Stimulated activated CD4-positive, alpha-beta T cell treated with anti-CD3 and anti-CD28 coated beads, Interleukin-4, amount 100 ng/mL, for 48 hours (primary cell): ENCODE results near the gene TBL1X.
"Not testable (repeated sequence)": the region's sequence is repeated elsewhere in the genome, so short reads cannot be mapped to it uniquely, and the experiment has no call there.

Experiments
- DNase-seq, 2 donors: peaks; one replicate each; pipeline ENCODE4 v3.0.0-alpha.2; 2020; ENCODE audit warnings: low read depth in 2 of 2

TBL1X gene

DNA sequence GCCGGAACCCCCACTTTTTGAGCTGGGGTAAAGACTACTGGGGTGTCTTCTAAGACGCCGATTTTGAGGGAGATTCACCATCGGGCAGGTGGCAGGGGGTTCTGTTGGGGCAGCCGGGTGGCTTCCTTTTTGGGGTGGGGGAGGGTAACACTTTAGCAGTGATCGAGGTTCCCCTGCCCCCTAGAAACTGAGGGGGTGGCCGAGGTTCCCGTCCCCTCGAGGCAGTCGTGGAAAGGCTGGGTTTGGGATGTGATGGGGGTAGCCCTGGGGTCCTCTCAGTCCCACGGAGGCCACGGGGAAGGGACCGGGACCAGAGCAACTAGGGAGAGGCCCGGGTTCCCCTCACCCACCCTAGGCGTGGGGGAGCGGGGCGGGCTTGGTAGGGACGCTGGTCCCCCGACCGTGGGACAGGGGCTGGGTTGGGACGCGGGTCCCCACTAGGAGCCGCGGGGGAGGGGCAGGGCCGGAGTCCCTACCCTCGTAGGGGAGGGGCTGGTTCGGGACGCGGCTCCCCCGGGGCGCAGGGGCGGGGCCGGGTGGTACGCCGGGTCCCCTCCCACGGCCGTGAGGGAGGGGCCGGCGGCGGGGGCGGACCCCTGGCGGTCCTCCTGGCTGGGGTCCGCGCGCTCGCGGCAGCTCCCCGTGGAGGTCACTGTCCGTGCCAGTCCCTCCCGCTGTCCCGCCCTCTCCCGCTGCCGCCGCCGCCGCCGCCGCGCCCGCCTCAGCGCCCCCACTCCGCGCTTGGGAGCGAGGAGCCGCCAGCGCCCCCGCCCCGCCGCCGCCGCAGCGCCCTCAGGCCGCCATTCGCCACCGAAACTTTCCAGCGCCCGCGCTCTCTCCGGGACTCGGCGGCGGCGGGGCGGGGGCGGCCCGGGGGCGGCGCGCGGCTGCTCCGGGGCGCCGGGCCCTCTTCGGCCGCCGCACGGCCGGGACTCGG, at the start of gene TBL1X:
Gene TBL1X, plus strand, starts transcription at position 624 of the 937 bp plus-strand sequence. CDS start 188,529 bp downstream, outside the sequence.
- DNase-seq, result peak in 1 of 2 donors; percentile 35

DNA sequence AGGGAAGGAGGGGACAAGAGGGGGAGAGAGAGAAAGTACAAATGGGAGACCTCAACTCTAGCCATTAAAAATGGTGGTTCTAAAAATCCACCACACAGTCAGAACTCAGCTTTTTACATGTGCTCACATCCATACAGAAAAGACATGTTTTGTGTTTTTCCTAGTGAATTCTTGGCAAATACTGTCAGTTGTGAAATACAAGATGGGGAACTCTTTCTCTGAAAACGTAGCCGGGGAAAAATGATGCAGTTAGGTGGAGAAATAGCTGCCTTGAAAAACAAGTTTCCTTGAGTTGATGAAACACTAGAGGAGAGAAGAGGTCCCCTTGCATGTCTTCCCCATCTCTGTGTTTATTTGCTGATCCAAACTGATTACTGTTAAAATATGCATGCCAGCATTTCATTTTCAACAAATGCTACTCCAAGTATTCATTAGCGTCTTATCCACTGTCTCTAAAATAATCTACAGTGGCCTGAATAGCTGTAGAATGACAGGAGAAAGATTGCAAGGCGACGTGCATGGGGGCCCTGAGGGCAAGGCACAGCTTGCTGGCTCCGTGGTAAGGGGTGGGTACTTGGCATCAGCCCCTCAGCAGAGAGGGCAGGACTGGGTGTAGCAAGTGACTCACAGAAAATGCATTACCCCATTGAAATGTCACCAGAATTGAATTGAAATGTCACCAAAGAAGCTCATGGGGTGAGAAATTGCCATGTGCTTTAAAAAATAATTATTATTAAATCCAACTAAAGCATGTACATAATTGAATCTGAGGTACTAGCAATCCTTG, 48.1 kb upstream of the TBL1X start:
- no peak for DNase-seq

DNA sequence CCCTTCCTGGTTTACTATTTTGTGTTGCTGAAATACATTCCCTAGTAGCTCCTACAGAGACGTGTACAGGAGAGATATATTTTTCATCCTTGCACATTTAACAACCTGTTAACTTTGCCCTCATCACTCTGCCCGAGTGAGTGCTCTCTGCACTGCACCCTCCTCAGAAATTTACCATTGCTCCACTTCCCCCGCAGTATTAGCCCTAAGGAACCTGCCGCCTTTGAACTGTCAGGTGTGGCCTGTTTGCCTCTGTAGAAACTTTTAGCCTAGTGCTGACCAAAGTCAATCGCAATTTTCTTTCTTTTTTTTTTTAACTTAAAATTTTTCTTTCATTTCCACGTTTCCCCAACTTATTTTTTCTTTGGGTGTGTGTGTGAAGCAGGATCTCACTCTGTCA, 46.6 kb upstream of the TBL1X start:
- no peak for DNase-seq

DNA sequence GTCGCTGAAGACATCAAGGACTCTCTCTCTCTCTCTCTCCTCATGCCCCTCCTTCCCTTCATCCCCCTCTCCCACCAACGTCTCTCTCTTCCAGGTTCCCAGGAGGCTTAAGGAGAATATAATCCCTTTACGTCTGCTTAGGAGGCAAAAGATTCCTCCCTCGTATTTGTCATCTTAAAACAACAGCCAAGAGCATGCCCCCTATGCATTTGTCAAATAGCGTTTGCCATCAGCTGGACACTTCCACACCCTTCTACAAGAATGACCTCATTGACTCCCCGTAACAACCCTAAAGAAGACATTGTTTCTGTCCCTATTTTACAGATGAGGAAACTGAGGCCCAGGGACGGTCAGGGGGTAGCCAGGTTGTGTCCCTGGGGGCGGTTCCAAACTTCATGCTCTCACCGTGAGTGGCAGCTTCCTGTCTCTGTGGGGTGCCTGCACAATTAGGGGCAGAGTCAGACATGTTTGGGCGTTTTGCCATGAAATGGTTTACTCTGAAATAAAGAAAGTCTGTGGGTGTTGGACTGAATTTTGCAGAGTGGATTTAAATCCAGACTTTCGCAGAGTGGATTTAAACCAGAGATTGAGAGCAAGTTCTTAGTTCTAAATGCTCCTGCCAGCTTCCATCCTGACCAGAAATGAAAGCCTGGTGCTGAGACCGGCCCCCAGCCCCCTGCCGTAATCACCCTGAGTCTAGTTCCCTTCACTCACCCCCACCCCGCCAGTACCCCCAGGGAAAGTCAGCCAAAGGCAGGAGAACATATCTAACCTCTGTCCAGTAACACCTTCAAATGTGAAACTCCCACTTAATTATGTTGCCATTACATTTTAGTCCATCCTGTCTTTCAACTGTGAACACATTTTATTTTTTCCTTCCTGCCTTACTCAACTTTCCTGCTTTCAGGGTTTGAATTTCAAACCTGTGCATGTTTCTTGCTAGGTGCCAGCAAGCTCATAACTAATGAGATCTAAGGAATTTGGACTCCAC, 44.3 kb upstream of the TBL1X start:
- no peak for DNase-seq

DNA sequence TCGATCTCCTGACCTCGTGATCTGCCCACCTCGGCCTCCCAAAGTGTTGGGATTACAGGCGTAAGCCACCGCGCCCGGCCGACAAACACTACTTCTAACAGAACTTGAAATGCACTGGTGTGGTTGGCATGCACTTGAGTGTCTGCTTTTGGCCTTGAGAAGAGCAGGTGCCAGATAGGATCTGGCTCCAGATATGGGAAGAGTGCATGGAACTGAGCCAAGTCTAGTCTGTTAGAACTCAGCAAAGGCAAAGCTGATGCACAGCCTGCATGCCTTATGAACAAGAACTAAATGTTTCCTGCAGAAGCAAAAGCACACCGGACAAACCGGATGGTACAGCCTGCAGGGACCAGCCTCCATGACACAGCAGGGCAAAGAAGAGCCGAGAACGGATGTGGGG, 35.1 kb upstream of the TBL1X start:
- no peak for DNase-seq

DNA sequence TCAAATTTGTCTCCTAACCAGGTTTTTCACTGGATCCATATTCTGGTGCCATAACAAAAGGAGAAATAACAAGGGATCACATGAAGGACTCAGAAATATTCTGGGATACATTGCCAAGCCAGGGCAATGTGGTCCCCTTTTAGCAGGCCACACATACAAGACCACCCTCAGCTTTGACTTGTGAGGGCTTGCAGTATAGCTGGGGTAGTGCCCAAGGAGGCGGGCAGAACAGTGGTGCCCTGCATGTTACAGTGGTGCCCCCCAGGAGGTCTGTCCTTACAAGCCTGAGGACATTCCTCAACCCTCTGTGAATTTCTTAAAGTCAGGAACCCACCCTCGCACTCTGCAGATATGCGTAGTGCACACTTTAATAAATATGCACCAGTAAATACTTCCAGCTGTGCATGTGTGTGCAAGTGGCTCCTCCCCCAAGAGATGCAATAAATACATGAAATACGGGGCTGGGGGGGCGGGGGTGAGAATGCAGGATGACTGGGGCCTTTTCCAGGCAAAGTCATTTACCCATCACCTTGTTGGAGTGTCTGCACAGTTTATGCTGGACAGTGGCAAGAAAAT, 34.4 kb upstream of the TBL1X start:
- DNase-seq, result no peak

DNA sequence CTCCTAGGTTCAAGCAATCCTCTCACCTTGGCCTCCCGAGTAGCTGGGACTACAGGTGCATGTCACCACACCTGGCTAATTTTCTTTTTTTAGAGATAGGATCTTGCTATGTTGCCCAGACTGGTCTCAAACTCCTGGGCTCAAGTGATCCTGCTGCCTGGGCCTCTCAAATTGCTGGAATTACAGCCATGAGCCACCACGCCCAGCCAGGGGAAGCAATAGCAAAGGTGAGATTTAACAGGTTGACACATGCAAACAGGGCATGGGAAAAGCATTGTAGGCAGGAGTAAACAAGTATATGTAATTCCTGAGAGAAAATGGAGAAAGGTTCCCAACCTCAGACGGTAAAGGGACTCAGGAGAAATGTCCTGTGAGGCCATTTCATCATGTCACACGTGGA, 33.6 kb upstream of the TBL1X start:
- no peak for DNase-seq

DNA sequence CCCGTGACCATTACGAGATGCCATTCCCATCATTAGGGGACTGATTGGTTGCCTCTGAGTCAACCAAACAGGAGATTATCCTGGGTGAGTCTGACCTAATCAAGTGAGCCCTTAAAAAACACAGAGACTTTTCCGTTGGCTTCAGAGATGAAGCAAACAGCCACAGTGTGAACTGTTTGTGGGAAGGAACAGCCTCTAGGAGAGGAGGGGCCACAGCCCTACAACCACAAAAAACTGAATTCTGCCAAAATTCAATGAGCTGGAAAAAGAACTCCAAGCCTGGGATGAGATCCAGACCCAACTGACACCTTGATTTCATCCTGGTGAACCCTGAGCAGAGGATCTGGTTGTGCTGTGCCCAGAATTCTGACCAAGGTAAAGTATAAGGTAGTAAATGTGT, 31.3 kb upstream of the TBL1X start:
- DNase-seq, result no peak

DNA sequence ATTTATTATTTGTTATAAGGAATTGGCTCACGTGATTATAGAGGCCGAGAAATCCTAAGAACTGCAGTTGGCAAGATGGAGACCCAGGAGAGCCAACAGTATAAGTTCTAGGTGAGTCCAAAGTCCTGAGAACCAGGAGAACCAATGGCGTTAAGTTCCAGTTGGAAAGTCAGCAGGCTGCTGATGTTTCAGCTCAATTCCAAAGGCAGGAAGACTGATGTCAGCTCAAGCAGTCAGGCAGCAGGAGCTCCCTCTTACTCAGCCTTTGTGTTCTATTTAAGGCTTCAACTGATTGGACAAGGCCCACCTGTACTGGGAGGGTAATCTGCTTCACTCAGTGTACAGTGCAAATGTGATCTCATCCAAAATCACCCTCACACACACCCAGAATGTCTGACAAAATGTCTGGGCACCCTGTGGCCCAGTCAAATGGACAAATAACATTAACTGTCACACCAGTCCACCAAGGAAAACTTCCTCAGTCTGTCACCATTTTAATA, 30.8 kb upstream of the TBL1X start:
- DNase-seq, result no peak

DNA sequence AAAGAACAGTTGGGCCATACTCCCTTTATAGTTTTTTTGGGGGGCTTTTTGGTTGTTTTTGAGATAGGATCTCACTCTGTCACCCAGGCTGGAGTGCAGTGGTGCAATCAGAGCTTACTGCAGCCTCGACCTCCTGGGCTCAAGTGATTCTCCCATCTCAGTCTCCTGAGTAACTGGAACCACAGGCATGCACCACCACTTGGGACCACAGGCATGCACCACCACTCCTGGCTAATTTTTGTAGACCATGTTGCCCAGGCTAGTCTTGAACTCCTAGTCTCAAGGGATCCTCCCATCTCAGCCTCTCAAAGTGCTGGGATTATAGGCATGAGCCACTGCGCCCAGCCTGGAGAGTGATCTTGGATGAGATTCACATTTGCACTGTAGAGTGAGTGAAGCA, 29.8 kb upstream of the TBL1X start:
- DNase-seq, result not testable (repeated sequence)

DNA sequence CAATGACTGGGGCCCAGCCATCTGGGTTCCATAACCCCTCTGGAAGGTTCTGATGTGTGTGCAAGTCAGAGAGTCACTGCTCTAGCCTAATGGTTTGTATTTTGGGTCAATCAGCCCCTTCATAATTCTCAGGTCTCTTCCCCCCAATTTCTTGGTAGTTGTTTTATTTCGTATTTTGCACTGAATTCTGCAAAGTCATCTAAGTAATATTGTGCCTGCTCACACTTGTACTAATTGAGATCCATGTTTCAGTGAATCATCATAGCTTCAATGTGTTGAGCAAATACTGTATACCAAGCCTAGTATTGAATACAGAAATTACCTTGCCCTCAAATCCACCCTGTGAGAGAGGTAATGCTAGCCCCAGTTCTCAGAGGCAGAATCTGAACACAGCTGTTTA, 28.0 kb upstream of the TBL1X start:
- no peak for DNase-seq

DNA sequence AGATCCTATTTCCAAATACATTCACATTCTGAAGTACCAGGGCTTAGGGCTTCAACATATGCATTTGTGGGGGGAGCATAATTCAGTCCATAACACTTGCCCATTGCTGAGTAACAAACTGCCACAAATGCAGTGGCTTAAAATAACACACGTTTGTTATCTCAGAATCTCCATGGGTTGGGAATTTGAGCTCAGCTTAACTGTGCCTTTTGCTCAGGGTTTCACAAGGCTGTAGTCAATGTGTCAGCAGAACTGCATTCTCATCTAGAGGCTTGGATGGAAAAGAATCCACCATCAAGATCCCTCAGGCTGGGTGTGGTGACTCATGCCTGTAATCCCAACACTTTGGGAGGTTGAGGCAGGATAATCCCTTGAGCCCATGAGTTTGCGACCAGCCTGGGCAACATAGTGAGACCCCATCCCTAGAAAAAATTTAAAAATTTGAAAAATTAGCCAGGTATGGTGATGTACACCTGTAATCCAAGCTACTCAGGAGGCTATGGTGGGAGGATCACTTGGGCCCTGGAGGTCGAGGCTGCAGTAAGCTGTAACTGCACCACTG, 25.8 kb upstream of the TBL1X start:
- no peak for DNase-seq

DNA sequence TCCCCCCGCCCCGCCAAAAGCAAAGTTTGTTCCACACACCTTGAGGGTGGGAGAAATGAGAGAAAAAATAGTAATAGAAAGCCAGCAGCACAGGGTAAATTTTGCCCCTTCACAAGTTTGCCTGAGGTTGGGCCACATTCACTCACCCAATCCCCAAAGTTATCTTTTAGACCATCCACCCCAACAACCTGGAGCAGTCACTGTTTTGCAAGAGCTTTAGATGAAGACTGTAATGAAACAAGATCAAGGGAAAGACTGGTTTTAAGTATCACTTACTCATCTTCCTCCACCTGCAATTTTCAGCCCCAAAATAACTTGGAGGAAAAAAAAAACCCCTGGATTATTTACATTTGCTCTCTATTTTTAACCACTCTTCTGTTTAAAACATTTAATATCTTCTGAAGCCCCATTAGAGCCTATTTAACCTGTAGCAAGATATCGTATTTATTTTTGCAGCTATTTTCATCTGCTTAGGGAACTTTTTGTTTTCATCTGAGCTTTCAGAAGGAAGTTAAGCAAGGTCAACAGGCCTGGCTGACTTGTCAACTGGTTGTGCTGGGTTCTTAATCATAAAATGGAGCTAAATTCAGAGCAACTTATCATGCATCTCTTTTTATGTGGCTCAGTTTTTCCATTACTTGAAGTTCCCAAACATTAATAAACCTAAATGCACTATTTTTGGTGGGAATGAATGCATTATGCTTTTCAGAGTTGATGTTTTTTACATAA, 24.6 kb upstream of the TBL1X start:
- DNase-seq, result no peak

DNA sequence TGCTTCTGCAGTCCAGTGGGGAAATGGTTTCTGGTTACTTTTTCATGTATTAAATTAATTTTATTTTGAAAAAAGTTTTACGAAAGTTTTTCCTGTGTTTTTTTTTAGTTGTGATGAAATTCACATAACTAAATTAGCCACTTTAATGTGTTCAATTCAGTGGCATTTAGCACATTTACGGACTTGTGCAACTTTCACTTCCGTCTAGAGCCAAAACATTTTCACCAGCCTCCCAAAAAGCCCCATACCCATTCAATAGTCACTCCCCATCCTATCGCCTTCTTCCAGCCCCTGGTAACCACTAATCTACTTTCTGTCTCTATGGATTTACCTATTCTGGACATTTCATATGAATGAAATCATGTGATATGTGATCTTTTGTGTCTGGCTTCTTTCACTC, 22.8 kb upstream of the TBL1X start:
- no peak for DNase-seq

DNA sequence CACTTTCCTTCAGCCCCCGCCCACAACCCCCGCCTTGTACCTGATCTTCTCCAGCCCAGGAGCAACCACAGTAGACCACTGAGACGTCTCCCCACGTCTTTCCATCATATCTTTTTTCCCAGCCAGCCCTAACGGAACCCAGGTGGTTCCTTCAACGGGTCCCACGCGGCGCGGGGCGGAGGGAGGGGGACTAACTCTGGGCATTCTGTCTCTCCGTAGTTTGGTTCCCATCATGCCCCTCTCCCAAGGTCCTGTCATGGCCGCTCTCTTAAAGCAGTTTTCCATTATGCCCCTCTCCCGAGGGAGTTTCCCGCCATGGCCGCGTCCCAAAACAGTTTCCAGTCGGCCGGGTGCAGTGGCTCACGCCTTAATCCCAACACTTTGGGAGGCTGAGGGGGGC, 21.5 kb upstream of the TBL1X start:
- no peak for DNase-seq

DNA sequence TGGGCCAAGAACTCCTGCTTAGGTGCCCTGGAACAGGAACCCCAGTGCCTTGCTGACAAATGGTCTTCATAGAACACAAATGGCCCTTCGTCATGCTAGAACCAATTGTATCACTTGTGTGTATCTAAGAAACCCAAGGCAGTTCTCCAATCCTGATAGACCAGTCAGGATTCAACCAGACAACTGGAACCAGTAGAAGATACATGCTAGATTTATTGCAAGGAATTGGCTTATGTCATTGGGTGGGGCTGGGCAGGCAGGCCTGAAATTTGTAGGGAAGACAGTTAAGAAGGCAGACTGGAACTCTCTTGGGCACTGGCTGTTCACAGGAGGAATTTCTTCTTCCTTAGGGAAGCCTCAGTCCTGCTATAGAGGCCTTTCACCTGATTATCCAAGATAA, 17.0 kb upstream of the TBL1X start:
- DNase-seq, result no peak

DNA sequence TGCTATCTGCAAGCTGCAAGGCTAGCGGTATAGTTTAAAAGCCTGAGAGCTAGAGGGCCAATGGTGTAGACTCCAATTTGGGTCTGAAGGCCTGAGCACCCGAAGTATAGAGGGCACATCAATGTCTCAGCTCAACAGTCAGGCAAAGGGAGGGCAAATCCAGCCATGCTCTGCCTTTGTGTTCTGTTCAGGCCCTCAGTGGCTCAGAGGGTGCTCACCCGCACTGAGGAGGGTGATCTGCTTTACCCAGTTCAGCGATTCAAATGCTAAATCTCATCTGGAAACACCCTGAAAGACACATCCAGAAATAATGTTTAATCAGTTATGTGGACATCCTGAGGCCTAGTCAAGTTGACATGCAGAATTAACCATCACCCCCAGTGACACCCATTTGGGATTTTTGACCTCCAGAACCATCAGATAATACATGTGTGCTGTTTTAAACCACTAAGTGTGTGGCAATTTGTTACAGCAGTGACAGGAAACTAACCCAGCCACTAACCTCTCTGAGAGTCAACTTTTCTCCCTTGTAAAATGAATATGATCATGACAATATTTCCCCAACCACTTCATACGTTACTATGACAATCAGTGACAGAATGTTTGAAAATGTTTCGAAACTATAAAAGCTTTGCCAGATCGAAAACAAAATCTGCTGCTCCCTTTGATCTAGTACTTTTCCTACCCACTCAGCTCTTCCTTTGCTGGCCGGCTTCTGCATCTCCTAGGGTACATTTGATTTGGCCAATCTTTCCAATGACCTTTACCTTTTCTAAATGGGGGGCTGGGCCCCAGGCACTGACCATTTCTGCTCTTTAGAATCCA, 8.4 kb upstream of the TBL1X start:
- DNase-seq, result no peak

DNA sequence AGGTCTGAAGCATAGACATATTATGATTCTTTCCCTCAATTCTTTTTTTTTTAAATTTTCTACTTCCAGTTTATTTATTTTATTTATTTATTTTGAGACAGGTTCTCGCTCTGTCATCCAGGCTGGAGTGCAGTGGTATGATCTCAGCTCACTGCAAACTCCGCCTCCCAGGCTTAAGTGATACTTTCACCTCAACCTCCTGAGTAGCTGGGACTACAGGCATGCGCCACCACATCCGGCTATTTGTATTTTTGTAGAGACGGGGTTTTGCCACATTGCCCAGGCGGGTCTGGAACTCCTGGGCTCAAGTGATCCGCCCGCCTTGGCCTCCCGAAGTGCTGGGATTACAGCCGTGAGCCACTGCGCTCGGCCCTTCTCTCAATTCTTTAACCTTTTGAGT, 6.8 kb upstream of the TBL1X start:
- DNase-seq, result not testable (repeated sequence)

DNA sequence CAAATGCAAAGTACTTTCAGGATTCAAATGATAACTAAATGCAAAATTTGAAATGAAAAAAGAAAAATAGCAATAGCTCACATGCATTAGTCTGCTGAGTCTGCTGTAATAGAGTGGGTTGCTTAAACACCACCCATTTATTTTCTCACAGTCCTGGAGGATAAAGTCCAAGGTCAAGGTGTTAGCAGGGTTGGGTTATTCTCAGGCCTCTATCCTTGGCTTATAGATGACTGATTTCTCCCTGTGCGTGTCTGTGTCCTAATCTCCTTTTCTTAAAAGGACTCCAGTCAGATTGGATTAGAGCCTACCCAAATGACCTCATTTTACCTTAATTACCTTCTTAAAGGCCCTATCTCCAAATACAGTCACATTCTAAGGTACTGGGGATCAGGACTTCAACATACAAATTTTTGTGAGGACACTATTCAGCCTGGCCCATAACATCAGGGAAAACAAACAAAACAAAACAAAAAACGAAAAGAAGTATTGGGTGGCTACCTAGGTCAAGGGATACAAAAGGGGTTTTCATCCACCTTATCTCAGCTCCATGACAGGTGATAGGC, 6.3 kb upstream of the TBL1X start:
- no peak for DNase-seq
